HepG2 (cell line): ENCODE data around the gene DPH7. TPM values are rescaled to one million over a fixed set of nuclear protein-coding genes. Genes with fewer than 3 reads are reported as not detected.

ENCODE experiments used
- ATAC-seq: fragments of 200-7000 bp; cut with Tn5 transposase; 3 replicates; pipeline ENCODE4 v1.9.1; 2020; ENCODE audit warnings: mild to moderate bottlenecking, moderate library complexity
- BruUV-seq: library from RNA; stranded (reverse); fragments of 400-500 nt; replicated peaks from 2 replicates; lab custom pipeline; 2021; lab: Mats Ljungman, UMichigan
- CTCF ChIA-PET: fragments of 300-600 bp; formaldehyde crosslinking; extraction: SDS; loops from one replicate; lab custom pipeline; 2021; ENCODE audit warnings: low total read pairs, inconsistent platforms, low intra/inter-chr PET ratio; lab: Yijun Ruan, JAX
- POLR2A ChIA-PET: fragments of 350-600 bp; sonication (Branson Sonifier 250); formaldehyde crosslinking; loops from one replicate; lab custom pipeline; 2020; ENCODE audit warnings: antibody characterized with exemption, inconsistent platforms; lab: Yijun Ruan, JAX
- DNase-seq: peaks from one replicate; pipeline ENCODE4 v3.0.0-alpha.2; 2015; ENCODE audit warnings: low spot score
- FAIRE-seq: peaks from 3 replicates; lab custom pipeline; 2011; peaks lifted over from hg19 to GRCh38; lab: Jason Lieb, UNC
- H2AFZ ChIP-seq: one replicate; pipeline ENCODE4 v1.6.1; 2011; ENCODE audit warnings: low read length, inconsistent platforms
- H3K27ac ChIP-seq: fragments of 300-600 bp; 3 replicates; pipeline ENCODE4 v1.8.0; 2011; ENCODE audit warnings: mixed run types, mild to moderate bottlenecking, mixed read lengths, low read length, inconsistent platforms; ENCODE audit not compliant: insufficient read depth; ENCODE audit errors: extremely low read length
- H3K27me3 ChIP-seq, 2 experiments: fragments of 200-600 bp in 1 of 2; 2 replicates in 1 of 2; 3 replicates in 1 of 2; pipeline versions ENCODE4 v1.6.0 to v1.8.0; 2011; ENCODE audit warnings: low read length in 2 of 2, mild to moderate bottlenecking in 2 of 2, moderate library complexity in 2 of 2, inconsistent platforms in 1 of 2; ENCODE audit not compliant: insufficient read depth in 2 of 2, control insufficient read depth in 1 of 2
- H3K36me3 ChIP-seq, 2 experiments: fragments of 200-600 bp in 1 of 2; replicated peaks in 1 of 2; 2 replicates in 1 of 2; 3 replicates in 1 of 2; pipeline versions ENCODE4 v1.5.1 to v1.8.0; 2011; ENCODE audit warnings: low read length in 2 of 2, inconsistent platforms in 1 of 2; ENCODE audit not compliant: insufficient read depth in 2 of 2, control insufficient read depth in 1 of 2
- H3K4me1 ChIP-seq: 2 replicates; pipeline ENCODE4 v1.5.1; 2012; ENCODE audit warnings: low read length, inconsistent platforms; ENCODE audit not compliant: insufficient read depth
- H3K4me2 ChIP-seq: 2 replicates; pipeline ENCODE4 v1.6.0; 2011; ENCODE audit warnings: low read depth, low read length, inconsistent platforms
- H3K4me3 ChIP-seq, 3 experiments: fragments of 200-600 bp in 1 of 3; sonication (generic), shearing (Covaris generic) in 1 of 3; replicated peaks in 1 of 3; 2 replicates each; pipeline ENCODE4 v1.5.1; 2011 to 2016; ENCODE audit warnings: low read length in 3 of 3, inconsistent platforms in 2 of 3, low read depth in 2 of 3, mild to moderate bottlenecking in 2 of 3, control low read depth in 1 of 3, mixed read lengths in 1 of 3; ENCODE audit not compliant: insufficient read depth in 1 of 3
- H3K79me2 ChIP-seq: one replicate; pipeline ENCODE4 v1.6.1; 2011; ENCODE audit warnings: low read length, inconsistent platforms; ENCODE audit not compliant: insufficient read depth
- H3K9ac ChIP-seq: 2 replicates; pipeline ENCODE4 v1.6.0; 2011; ENCODE audit warnings: mild to moderate bottlenecking, low read depth, low read length, inconsistent platforms; ENCODE audit not compliant: insufficient read depth
- H3K9me3 ChIP-seq: 2 replicates; pipeline ENCODE4 v1.5.1; 2012; ENCODE audit warnings: mild to moderate bottlenecking, low read length
- H4K20me1 ChIP-seq: 2 replicates; pipeline ENCODE4 v1.6.0; 2011; ENCODE audit warnings: inconsistent platforms, mild to moderate bottlenecking, low read length, moderate library complexity; ENCODE audit not compliant: insufficient read depth
- ARID5B ChIP-seq: IDR thresholded peaks from 2 replicates; pipeline ENCODE4 v1.4.0; 2020; ENCODE audit warnings: mild to moderate bottlenecking, missing genetic modification reagents
- DMAP1 ChIP-seq: IDR thresholded peaks from 2 replicates; pipeline ENCODE4 v1.6.1; 2016
- DR1 ChIP-seq: sonication (generic); formaldehyde crosslinking; IDR thresholded peaks from 2 replicates; pipeline ENCODE4 v1.8.0; 2021; ENCODE audit warnings: mild to moderate bottlenecking, missing genetic modification reagents, inconsistent platforms
- GMEB1 ChIP-seq: sonication (generic); formaldehyde crosslinking; IDR thresholded peaks from 2 replicates; pipeline ENCODE4 v1.5.1; 2020; ENCODE audit warnings: missing genetic modification reagents, mild to moderate bottlenecking, borderline replicate concordance
- PHF5A ChIP-seq: IDR thresholded peaks from one replicate; pipeline ENCODE4 v1.6.1; 2018; ENCODE audit warnings: low read depth, missing genetic modification reagents; ENCODE audit not compliant: unreplicated experiment
- PLRG1 ChIP-seq: fragments of 450-650 bp; conservative IDR thresholded peaks from 2 replicates; pipeline ENCODE4 v1.6.1; 2016
- TFAP4 ChIP-seq: sonication (generic); IDR thresholded peaks from 2 replicates; pipeline ENCODE4 v1.6.1; 2016; ENCODE audit warnings: low read depth, borderline replicate concordance
- ZNF136 ChIP-seq: sonication (generic); formaldehyde crosslinking; IDR thresholded peaks from 2 replicates; pipeline ENCODE4 v1.8.1; 2022; ENCODE audit warnings: low read depth, mild to moderate bottlenecking, moderate library complexity, missing genetic modification reagents
- ZNF317 ChIP-seq: sonication (generic); formaldehyde crosslinking; IDR thresholded peaks from 2 replicates; pipeline ENCODE4 v1.5.0; 2020; ENCODE audit warnings: mild to moderate bottlenecking, missing genetic modification reagents
- ZNF792 ChIP-seq: IDR thresholded peaks from 2 replicates; pipeline ENCODE4 v1.6.1; 2016
- in situ Hi-C: cut with HindIII; loops from 2 replicates; pipeline ENCODE4 v1.10.0; 2017; ENCODE audit warnings: low pct_unique_long_range_greater_than_20kb; ENCODE audit not compliant: extremely low pct_ligation_motif_present
- intact Hi-C: fragments of 100-400 bp; cut with micrococcal nuclease; formaldehyde crosslinking; loops from one replicate; pipeline ENCODE4 v1.10.0; 2022; ENCODE audit not compliant: unreplicated experiment
- polyA plus RNA-seq, 8 experiments: library from polyadenylated mRNA; depleted of rRNA in 3 of 8; stranded (reverse) in 7 of 8; unstranded in 1 of 8; fragments of >200 nt; fragmentation: Illumina TruSeq in 4 of 8; extraction: Trizol in 4 of 8; gene quantifications; 2 replicates each; pipeline versions ENCODE4 v1.2.1 to v1.2.3, GENCODE V29; 2011 to 2016; ENCODE audit warnings: low read depth in 4 of 8, missing spikeins in 1 of 8, mixed read lengths in 1 of 8; ENCODE audit not compliant: insufficient read depth in 1 of 8
- total RNA-seq, 5 experiments: library from RNA; depleted of rRNA; stranded (reverse); fragments of >200 nt; fragmentation: Illumina TruSeq; extraction: Trizol; gene quantifications; 2 replicates each; pipeline ENCODE4 v1.2.3, GENCODE V29; 2016; ENCODE audit warnings: low read depth in 1 of 5
- TF ChIP-seq, protein P1 (sequence below), 2 experiments: sonication (generic) in 1 of 2; formaldehyde crosslinking in 1 of 2; IDR thresholded peaks; 2 replicates each; pipeline versions ENCODE4 v1.5.1 to v1.6.1; 2011 to 2020; ENCODE audit warnings: borderline replicate concordance in 1 of 2, low read depth in 1 of 2, low read length in 1 of 2, mild to moderate bottlenecking in 1 of 2, missing genetic modification reagents in 1 of 2, moderate library complexity in 1 of 2

Gene DPH7
- total and polyA plus RNA-seq, 2 of the 13 experiments (the other 11 are each of a cell fraction or from before 2014, with no cell fraction given) = 27.6 to 31.6 TPM

GRCh38 chr9:137535120-137535428 lies 43.7 kb downstream of the DPH7 start:
- intact Hi-C loops = no loop called here
- H2AFZ ChIP-seq = no peak overlapping the region
- peak overlapping the region; percentile 37 for H3K27ac ChIP-seq
- no peaks in the 10 kb centered on the region for H4K20me1 ChIP-seq
- no TSS peak for BruUV-seq
- ChIA-PET POLR2A (interaction anchor here (0.6 to 0.7 kb wide), 2 partner anchors 17 to 43 kb away, joined by 3 to 4 read pairs; partner anchors contain the start of gene MRPL41), CTCF (no interaction called here)
- in situ Hi-C loops = no loop called here
- no peak for TF ChIP-seq PLRG1
- TF ChIP-seq PHF5A (CRISPR knock-in tag) = peak; percentile 7
- TF ChIP-seq TFAP4 = peak; percentile 75; the same call in 1 of the 2 replicates
- TF ChIP-seq DMAP1 (CRISPR knock-in tag) = 0 out of 2 replicates have a peak, but pooled peaks have one; percentile 9
- TF ChIP-seq DR1 (CRISPR knock-in tag) = no peak
- TF ChIP-seq ARID5B (CRISPR knock-in tag) = peak; percentile 5; the same call in 1 of the 2 replicates
- 0 out of 2 replicates have a peak, but pooled peaks have one; percentile 16 for TF ChIP-seq ZNF136
- TF ChIP-seq, protein P1, sequence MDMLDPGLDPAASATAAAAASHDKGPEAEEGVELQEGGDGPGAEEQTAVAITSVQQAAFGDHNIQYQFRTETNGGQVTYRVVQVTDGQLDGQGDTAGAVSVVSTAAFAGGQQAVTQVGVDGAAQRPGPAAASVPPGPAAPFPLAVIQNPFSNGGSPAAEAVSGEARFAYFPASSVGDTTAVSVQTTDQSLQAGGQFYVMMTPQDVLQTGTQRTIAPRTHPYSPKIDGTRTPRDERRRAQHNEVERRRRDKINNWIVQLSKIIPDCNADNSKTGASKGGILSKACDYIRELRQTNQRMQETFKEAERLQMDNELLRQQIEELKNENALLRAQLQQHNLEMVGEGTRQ (IDR thresholded peaks at IDR 0.05; ENCODE audit: low read depth, low read length) = no peak
- TF ChIP-seq, protein P1 (CRISPR knock-in tag; IDR thresholded peaks at IDR 0.05; ENCODE audit: borderline replicate concordance) = peak; percentile 60; the same call in 1 of the 2 replicates
- TF ChIP-seq ZNF317 (CRISPR knock-in tag) = 0 out of 2 replicates have a peak, but pooled peaks have one; percentile 38
- TF ChIP-seq GMEB1 (CRISPR knock-in tag) = 0 out of 2 replicates have a peak, but pooled peaks have one; percentile 2
- TF ChIP-seq ZNF792 (CRISPR knock-in tag) = 0 out of 2 replicates have a peak, but pooled peaks have one; percentile 7
- FAIRE-seq = no peak
- no peak for ATAC-seq
- DNase-seq = no peak
- H3K4me2 ChIP-seq = peak overlapping the region; percentile 72
- H3K79me2 ChIP-seq = no peaks in the 10 kb centered on the region
- H3K27me3 ChIP-seq = no peaks in the 10 kb centered on the region
- no peaks in the 10 kb centered on the region for H3K36me3 ChIP-seq
- H3K9ac ChIP-seq = no peak overlapping the region
- H3K4me1 ChIP-seq = peaks cover 13% of the 10 kb centered on the region
- no peak overlapping the region for H3K4me3 ChIP-seq
- H3K9me3 ChIP-seq = no peaks in the 10 kb centered on the region
